GM23338 (cell line): ENCODE data around the gene HLA-C.

Experiments
- CREB1 ChIP-seq: fragments of 250-450 bp; sonication (Bioruptor Pico); IDR thresholded peaks from 2 replicates; pipeline ENCODE4 v1.5.0; 2020; ENCODE audit warnings: low read depth, mild to moderate bottlenecking, moderate library complexity
- CTCF ChIP-seq, 2 experiments: fragments of 200-600 bp in 1 of 2; sonication (generic) in 1 of 2; conservative IDR thresholded peaks; 2 replicates each; pipeline versions ENCODE4 v1.5.1 to v1.6.1; 2016 to 2017; ENCODE audit warnings: antibody characterized with exemption in 2 of 2, low read depth in 2 of 2, mild to moderate bottlenecking in 2 of 2, moderate library complexity in 1 of 2
- EZH2 ChIP-seq: fragments of 200-600 bp; sonication (generic); IDR thresholded peaks from one replicate; pipeline ENCODE4 v1.8.0; 2017; ENCODE audit warnings: antibody characterized with exemption, mild to moderate bottlenecking, low read depth; ENCODE audit not compliant: unreplicated experiment
- JUNB ChIP-seq: IDR thresholded peaks from one replicate; pipeline ENCODE4 v1.6.1; 2016; ENCODE audit warnings: antibody characterized with exemption; ENCODE audit not compliant: unreplicated experiment
- POLR2AphosphoS5 ChIP-seq: IDR thresholded peaks from 2 replicates; pipeline ENCODE4 v1.6.1; 2016; ENCODE audit warnings: antibody characterized with exemption, low read depth
- REST ChIP-seq: IDR thresholded peaks from one replicate; pipeline ENCODE4 v1.6.1; 2018; ENCODE audit warnings: antibody characterized with exemption; ENCODE audit not compliant: unreplicated experiment
- ZNF331 ChIP-seq: fragments of 250-450 bp; sonication (Bioruptor Pico); IDR thresholded peaks from 2 replicates; pipeline ENCODE4 v1.5.0; 2020; ENCODE audit warnings: low read depth, mild to moderate bottlenecking, moderate library complexity

DNA sequence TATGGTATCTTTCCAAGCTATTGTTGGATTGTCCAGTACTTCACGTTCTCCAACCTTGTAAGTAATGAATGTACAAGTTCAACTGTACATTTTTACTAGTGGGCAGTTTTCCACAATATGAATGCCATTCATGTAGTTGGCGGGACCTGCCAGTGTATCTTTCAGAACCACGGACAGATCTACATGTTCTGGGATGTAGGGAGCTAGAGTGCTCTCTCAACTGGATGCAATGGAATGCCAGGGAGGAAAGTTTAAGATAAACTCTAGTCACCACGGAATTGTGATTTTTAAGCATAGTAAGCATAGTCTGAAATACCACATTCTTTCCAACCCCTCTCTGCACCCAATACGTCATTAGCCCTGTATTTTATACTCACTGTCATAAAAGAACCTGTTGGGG lies 21.5 kb upstream of the HLA-C start:
- TF ChIP-seq CTCF (conservative IDR thresholded peaks at IDR 0.05; ENCODE audit: low read depth in 2 of 2), result no peak
- peak; percentile 81 for TF ChIP-seq REST
- TF ChIP-seq EZH2, result no peak
- TF ChIP-seq POLR2AphosphoS5, result no peak
- no peak for TF ChIP-seq ZNF331
- TF ChIP-seq CREB1 (CRISPR knock-in tag), result no peak
- no peak for TF ChIP-seq JUNB
